ENCODE data around the gene IL22RA1.

IL22RA1 gene

GRCh38 chr1:24111262-24111995, 31.5 kb downstream of the IL22RA1 start:
- DNase-seq = no peak

- no peak for DNase-seq
Measured at GRCh38 chr1:24110642-24111261, 32.2 kb downstream of the IL22RA1 start.

GRCh38 chr1:24109686-24110475, 33.1 kb downstream of the IL22RA1 start:
- DNase-seq = no peak

GRCh38 chr1:24109166-24109483, 33.8 kb downstream of the IL22RA1 start:
- DNase-seq = no peak

- no peak for DNase-seq
Measured at GRCh38 chr1:24108334-24109165, 34.4 kb downstream of the IL22RA1 start.

GRCh38 chr1:24107462-24108138, 35.3 kb downstream of the IL22RA1 start:
- DNase-seq = no peak

- DNase-seq = no peak
Measured at GRCh38 chr1:24105368-24106160, 37.4 kb downstream of the IL22RA1 start.

GRCh38 chr1:24104854-24105253, 38.1 kb downstream of the IL22RA1 start:
- DNase-seq = no peak

- no peak for DNase-seq
Measured at GRCh38 chr1:24103879-24104278, 39.1 kb downstream of the IL22RA1 start.

GRCh38 chr1:24103408-24103807, 39.5 kb downstream of the IL22RA1 start:
- DNase-seq = no peak

GRCh38 chr1:24102961-24103360, 40.0 kb downstream of the IL22RA1 start:
- DNase-seq = no peak

GRCh38 chr1:24101796-24102586, 40.9 kb downstream of the IL22RA1 start:
- DNase-seq = no peak

- no peak for DNase-seq
Measured at GRCh38 chr1:24100945-24101737, 41.8 kb downstream of the IL22RA1 start.

- DNase-seq = no peak
Measured at GRCh38 chr1:24098943-24099638, 43.8 kb downstream of the IL22RA1 start.

- DNase-seq = no peak
Measured at GRCh38 chr1:24098102-24098501, 44.8 kb downstream of the IL22RA1 start.

- DNase-seq = no peak
Measured at GRCh38 chr1:24097663-24098062, 45.3 kb downstream of the IL22RA1 start.

GRCh38 chr1:24096739-24097103, 46.2 kb downstream of the IL22RA1 start:
- DNase-seq = no peak

GRCh38 chr1:24096009-24096738, 46.8 kb downstream of the IL22RA1 start:
- DNase-seq = no peak
